ENCODE results near the gene TMEM163. TPM values are rescaled to one million over a fixed set of nuclear protein-coding genes. Genes with fewer than 3 reads are reported as not detected.

The TMEM163 gene
- total RNA-seq, 1 experiment from 2014 or later, result 0.12 TPM

DNA sequence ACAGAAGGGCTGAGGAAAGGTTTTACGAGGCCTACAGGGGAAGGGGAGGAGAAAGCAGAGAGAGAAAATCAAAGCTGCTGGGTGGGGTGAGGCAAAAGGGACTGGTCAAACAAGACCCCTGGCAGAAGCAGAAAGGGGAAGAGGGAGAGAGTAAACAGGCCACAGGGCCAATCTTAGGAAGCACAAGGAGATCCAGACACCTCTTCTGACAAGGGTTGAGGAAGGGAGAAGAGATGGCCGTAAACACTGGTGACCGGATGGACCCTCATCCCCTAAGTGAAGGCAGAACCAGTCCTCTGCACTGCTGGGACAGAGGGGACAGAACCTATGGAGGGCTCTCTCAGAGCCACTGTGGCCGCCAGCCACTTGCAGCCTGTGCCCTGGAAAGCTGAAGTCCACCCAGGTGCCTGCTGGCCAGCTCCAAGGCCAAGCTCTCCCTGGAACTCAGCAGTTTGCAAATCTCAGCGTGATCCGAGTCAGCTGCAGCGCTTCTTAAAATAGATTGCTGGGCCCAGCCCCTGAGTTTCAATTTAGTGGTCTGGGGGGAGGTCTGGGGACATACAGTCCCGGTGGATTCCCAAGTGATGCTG, 108.8 kb downstream of the TMEM163 start:
- ChIA-PET POLR2A (no interaction called here), RAD21 (ENCODE audit: low non-redundant PET in 1 of 2, low total read pairs in 2 of 2, uncharacterized antibody in 2 of 2, unreplicated experiment in 2 of 2) (no interaction called here), CTCF (no interaction called here)
- H3K27ac ChIP-seq (ENCODE audit: low read depth, low read length), result no peak overlapping the region
- no peaks in the 10 kb centered on the region for H3K79me2 ChIP-seq (ENCODE audit: insufficient read depth, low read length)
- H4K20me1 ChIP-seq (ENCODE audit: insufficient read depth), result no peaks in the 10 kb centered on the region
- no peaks in the 10 kb centered on the region for H3K4me1 ChIP-seq (ENCODE audit: control insufficient read depth in 1 of 2, insufficient read depth in 2 of 2, low read length in 2 of 2)
- no peak overlapping the region for H3K9ac ChIP-seq (ENCODE audit: low read length)
- no peaks in the 10 kb centered on the region for H3K36me3 ChIP-seq (ENCODE audit: control insufficient read depth in 1 of 2, insufficient read depth in 2 of 2, low read length in 2 of 2)
- TF ChIP-seq ZNF274 (IDR thresholded peaks at IDR 0.05; ENCODE audit: low read depth, low read length) (no peak), SIN3A (IDR thresholded peaks at IDR 0.05; ENCODE audit: low read depth) (no peak), YY1 (IDR thresholded peaks at IDR 0.05; ENCODE audit: extremely low read depth, insufficient replicate concordance, low read depth, low read length) (no peak), EZH2phosphoT487 (IDR thresholded peaks at IDR 0.05; ENCODE audit: borderline replicate concordance) (no peak), EGR1 (IDR thresholded peaks at IDR 0.05; ENCODE audit: low read depth) (no peak), ZFX (IDR thresholded peaks at IDR 0.05) (no peak), JUND (IDR thresholded peaks at IDR 0.05) (no peak), CBX3 (IDR thresholded peaks at IDR 0.05; ENCODE audit: low read depth) (no peak), POLR2A (IDR thresholded peaks at IDR 0.05; ENCODE audit: borderline replicate concordance, extremely low read depth, insufficient read depth, insufficient read length) (no peak), ELF1 (IDR thresholded peaks at IDR 0.05; ENCODE audit: borderline replicate concordance, low read depth) (no peak)
- TF ChIP-seq, protein P1, sequence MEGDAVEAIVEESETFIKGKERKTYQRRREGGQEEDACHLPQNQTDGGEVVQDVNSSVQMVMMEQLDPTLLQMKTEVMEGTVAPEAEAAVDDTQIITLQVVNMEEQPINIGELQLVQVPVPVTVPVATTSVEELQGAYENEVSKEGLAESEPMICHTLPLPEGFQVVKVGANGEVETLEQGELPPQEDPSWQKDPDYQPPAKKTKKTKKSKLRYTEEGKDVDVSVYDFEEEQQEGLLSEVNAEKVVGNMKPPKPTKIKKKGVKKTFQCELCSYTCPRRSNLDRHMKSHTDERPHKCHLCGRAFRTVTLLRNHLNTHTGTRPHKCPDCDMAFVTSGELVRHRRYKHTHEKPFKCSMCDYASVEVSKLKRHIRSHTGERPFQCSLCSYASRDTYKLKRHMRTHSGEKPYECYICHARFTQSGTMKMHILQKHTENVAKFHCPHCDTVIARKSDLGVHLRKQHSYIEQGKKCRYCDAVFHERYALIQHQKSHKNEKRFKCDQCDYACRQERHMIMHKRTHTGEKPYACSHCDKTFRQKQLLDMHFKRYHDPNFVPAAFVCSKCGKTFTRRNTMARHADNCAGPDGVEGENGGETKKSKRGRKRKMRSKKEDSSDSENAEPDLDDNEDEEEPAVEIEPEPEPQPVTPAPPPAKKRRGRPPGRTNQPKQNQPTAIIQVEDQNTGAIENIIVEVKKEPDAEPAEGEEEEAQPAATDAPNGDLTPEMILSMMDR (IDR thresholded peaks at IDR 0.05 in 2 of 3, conservative IDR thresholded peaks at IDR 0.05 in 1 of 3; ENCODE audit: borderline replicate concordance in 1 of 3, insufficient read depth in 1 of 3, low read depth in 2 of 3, low read length in 2 of 3), result no peak
- TF ChIP-seq, protein P2, sequence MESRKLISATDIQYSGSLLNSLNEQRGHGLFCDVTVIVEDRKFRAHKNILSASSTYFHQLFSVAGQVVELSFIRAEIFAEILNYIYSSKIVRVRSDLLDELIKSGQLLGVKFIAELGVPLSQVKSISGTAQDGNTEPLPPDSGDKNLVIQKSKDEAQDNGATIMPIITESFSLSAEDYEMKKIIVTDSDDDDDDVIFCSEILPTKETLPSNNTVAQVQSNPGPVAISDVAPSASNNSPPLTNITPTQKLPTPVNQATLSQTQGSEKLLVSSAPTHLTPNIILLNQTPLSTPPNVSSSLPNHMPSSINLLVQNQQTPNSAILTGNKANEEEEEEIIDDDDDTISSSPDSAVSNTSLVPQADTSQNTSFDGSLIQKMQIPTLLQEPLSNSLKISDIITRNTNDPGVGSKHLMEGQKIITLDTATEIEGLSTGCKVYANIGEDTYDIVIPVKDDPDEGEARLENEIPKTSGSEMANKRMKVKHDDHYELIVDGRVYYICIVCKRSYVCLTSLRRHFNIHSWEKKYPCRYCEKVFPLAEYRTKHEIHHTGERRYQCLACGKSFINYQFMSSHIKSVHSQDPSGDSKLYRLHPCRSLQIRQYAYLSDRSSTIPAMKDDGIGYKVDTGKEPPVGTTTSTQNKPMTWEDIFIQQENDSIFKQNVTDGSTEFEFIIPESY (IDR thresholded peaks at IDR 0.05; ENCODE audit: extremely low read depth, insufficient replicate concordance, low read length), result no peak
- intact Hi-C loops (cut with micrococcal nuclease), result no loop called here
- no peaks in the 10 kb centered on the region for H3K9me2 ChIP-seq (ENCODE audit: insufficient read depth)
- ATAC-seq (no peak), DNase-seq (ENCODE audit: low read depth, low spot score) (no peak)
- BruUV-seq (replicated peaks), result no TSS peak
- no peak overlapping the region for H2AFZ ChIP-seq (ENCODE audit: low read depth, low read length, poor library complexity, severe bottlenecking)
- H3K4me3 ChIP-seq (replicated peaks in 1 of 2; ENCODE audit: low read depth in 1 of 2, low read length in 2 of 2), result no peak overlapping the region
- no peaks in the 10 kb centered on the region for H3K27me3 ChIP-seq (ENCODE audit: insufficient read depth, low read length)
- no peaks in the 10 kb centered on the region for H3K9me3 ChIP-seq (ENCODE audit: control insufficient read depth in 1 of 2, insufficient read depth in 1 of 2, low read depth in 1 of 2, low read length in 2 of 2)
- H3K4me2 ChIP-seq (ENCODE audit: low read length), result no peak overlapping the region

Measured in HCT116 (cell line).